ENCODE measurements around the gene SLC16A11. TPM values are rescaled to one million over a fixed set of nuclear protein-coding genes. Genes with fewer than 3 reads are reported as not detected.

The SLC16A11 gene
- total and polyA plus RNA-seq, 9 of the 15 experiments (the other 6 are each of a cell fraction or from before 2014, with no cell fraction given), result not detected

- TF ChIP-seq SAFB (IDR thresholded peaks at IDR 0.05; ENCODE audit: borderline replicate concordance, low read depth, low read length) (no peak), JUN (IDR thresholded peaks at IDR 0.05; ENCODE audit: borderline replicate concordance, low read depth, low read length) (no peak), JUN (CRISPR knock-in tag; IDR thresholded peaks at IDR 0.05; ENCODE audit: borderline replicate concordance) (no peak), CREB3L1 (IDR thresholded peaks at IDR 0.05; ENCODE audit: borderline replicate concordance, low read depth) (no peak), POLR3A (IDR thresholded peaks at IDR 0.05; ENCODE audit: borderline replicate concordance, extremely low read depth, insufficient read depth, insufficient read length) (no peak), MAX (CRISPR knock-in tag; IDR thresholded peaks at IDR 0.05) (peak; percentile 79), RFX1 (IDR thresholded peaks at IDR 0.05) (no peak), SMARCB1 (IDR thresholded peaks at IDR 0.05; ENCODE audit: insufficient read length, low read depth) (no peak), ZNF280B (CRISPR knock-in tag; IDR thresholded peaks at IDR 0.05) (no peak), ZFX (CRISPR knock-in tag; IDR thresholded peaks at IDR 0.05) (peak; percentile 84), PTBP1 (IDR thresholded peaks at IDR 0.05; ENCODE audit: low read depth, low read length) (no peak), TFAP4 (CRISPR knock-in tag; IDR thresholded peaks at IDR 0.05; ENCODE audit: borderline replicate concordance) (peak; percentile 22; the same call in 1 of the 2 replicates), ZNF79 (CRISPR knock-in tag; IDR thresholded peaks at IDR 0.05; ENCODE audit: low read depth) (no peak), KAT2B (IDR thresholded peaks at IDR 0.05; ENCODE audit: low read depth, low read length) (no peak), ELF1 (tag; IDR thresholded peaks at IDR 0.05) (no peak), STAT6 (CRISPR knock-in tag; IDR thresholded peaks at IDR 0.05) (no peak), FOXP4 (CRISPR knock-in tag; IDR thresholded peaks at IDR 0.05; ENCODE audit: borderline replicate concordance) (no peak)
Observed at GRCh38 chr17:7035591-7036368, 8.1 kb downstream of the SLC16A11 start, which contains the start of gene SLC16A13 (continued).
